ENCODE results near the gene LHPP.

LHPP gene

GRCh38 chr10:124496150-124496549 is 34.5 kb downstream of the LHPP start:
- no peak for DNase-seq (ENCODE audit: low read depth in 1 of 2, low spot score in 1 of 2)

GRCh38 chr10:124496620-124497019 is 35.0 kb downstream of the LHPP start:
- no peak for DNase-seq (ENCODE audit: low read depth in 1 of 2, low spot score in 1 of 2)

GRCh38 chr10:124497196-124497881 is 35.7 kb downstream of the LHPP start:
- no peak for DNase-seq (ENCODE audit: low read depth in 1 of 2, low spot score in 1 of 2)

GRCh38 chr10:124498056-124498455 is 36.4 kb downstream of the LHPP start:
- no peak for DNase-seq (ENCODE audit: low read depth in 1 of 2, low spot score in 1 of 2)

GRCh38 chr10:124500757-124501156 is 39.1 kb downstream of the LHPP start:
- DNase-seq (ENCODE audit: low read depth in 1 of 2, low spot score in 1 of 2) = no peak

- DNase-seq (ENCODE audit: low read depth in 1 of 2, low spot score in 1 of 2) = no peak
Measured at GRCh38 chr10:124504711-124505110, 43.1 kb downstream of the LHPP start.

- no peak for DNase-seq (ENCODE audit: low read depth in 1 of 2, low spot score in 1 of 2)
Measured at GRCh38 chr10:124505279-124505678, 43.7 kb downstream of the LHPP start.

- no peak for DNase-seq (ENCODE audit: low read depth in 1 of 2, low spot score in 1 of 2)
Measured at GRCh38 chr10:124508070-124508667, 46.5 kb downstream of the LHPP start.

GRCh38 chr10:124508907-124509454 is 47.4 kb downstream of the LHPP start:
- DNase-seq (ENCODE audit: low read depth in 1 of 2, low spot score in 1 of 2) = no peak

- no peak for DNase-seq (ENCODE audit: low read depth in 1 of 2, low spot score in 1 of 2)
Measured at GRCh38 chr10:124509880-124510632, 48.4 kb downstream of the LHPP start.

GRCh38 chr10:124510759-124511158 is 49.1 kb downstream of the LHPP start:
- no peak for DNase-seq (ENCODE audit: low read depth in 1 of 2, low spot score in 1 of 2)

GRCh38 chr10:124511205-124512039 is 49.8 kb downstream of the LHPP start:
- no peak for DNase-seq (ENCODE audit: low read depth in 1 of 2, low spot score in 1 of 2)

- no peak for DNase-seq (ENCODE audit: low read depth in 1 of 2, low spot score in 1 of 2)
Measured at GRCh38 chr10:124512040-124512428, 50.4 kb downstream of the LHPP start.

- no peak for DNase-seq (ENCODE audit: low read depth in 1 of 2, low spot score in 1 of 2)
Measured at GRCh38 chr10:124512600-124512999, 51.0 kb downstream of the LHPP start.

- DNase-seq (ENCODE audit: low read depth in 1 of 2, low spot score in 1 of 2) = no peak
Measured at GRCh38 chr10:124515244-124515970, 53.8 kb downstream of the LHPP start.

- no peak for DNase-seq (ENCODE audit: low read depth in 1 of 2, low spot score in 1 of 2)
Measured at GRCh38 chr10:124516181-124516580, 54.6 kb downstream of the LHPP start.

- no peak for DNase-seq (ENCODE audit: low read depth in 1 of 2, low spot score in 1 of 2)
Measured at GRCh38 chr10:124516746-124517397, 55.2 kb downstream of the LHPP start.

- no peak for DNase-seq (ENCODE audit: low read depth in 1 of 2, low spot score in 1 of 2)
Measured at GRCh38 chr10:124517461-124517860, 55.8 kb downstream of the LHPP start.

GRCh38 chr10:124517931-124518330 is 56.3 kb downstream of the LHPP start:
- DNase-seq (ENCODE audit: low read depth in 1 of 2, low spot score in 1 of 2) = no peak

- DNase-seq (ENCODE audit: low read depth in 1 of 2, low spot score in 1 of 2) = no peak
Measured at GRCh38 chr10:124518366-124518765, 56.7 kb downstream of the LHPP start.
